H1 (cell line): ENCODE results near the gene RANBP6. TPM values are rescaled to one million over a fixed set of nuclear protein-coding genes. Genes with fewer than 3 reads are reported as not detected.
A peak's percentile ranks its signal among the peaks of the same experiment; 100 is the strongest.

ENCODE experiments used
- CTCF ChIA-PET: fragments of 300-600 bp; sonication (Branson Sonifier 250); formaldehyde crosslinking; loops from one replicate; lab custom pipeline; 2021; ENCODE audit not compliant: partially characterized antibody; lab: Charles Lee
- POLR2A ChIA-PET: fragments of 300-600 bp; sonication (Branson Sonifier 250); formaldehyde crosslinking; loops from one replicate; lab custom pipeline; 2021; ENCODE audit warnings: inconsistent platforms; ENCODE audit not compliant: partially characterized antibody; lab: Charles Lee
- DNase-seq, 2 experiments: peaks; one replicate each; pipeline versions ENCODE4 v3.0.0 to v3.0.0-alpha.2; 2010 to 2022; ENCODE audit warnings: low spot score in 2 of 2, low read depth in 1 of 2, mixed read lengths in 1 of 2
- FAIRE-seq: peaks from 2 replicates; lab custom pipeline; 2011; peaks lifted over from hg19 to GRCh38; lab: Jason Lieb, UNC
- H2AFZ ChIP-seq: 2 replicates; pipeline ENCODE4 v1.8.1; 2012; ENCODE audit warnings: low read length, inconsistent platforms
- H2AK5ac ChIP-seq: 2 replicates; pipeline ENCODE4 v1.6.1; 2013; ENCODE audit warnings: low read depth, low read length
- H2BK120ac ChIP-seq: replicated peaks from 2 replicates; pipeline ENCODE3; 2013; ENCODE audit warnings: low read depth, low read length, inconsistent platforms
- H2BK12ac ChIP-seq: 2 replicates; pipeline ENCODE4 v1.6.1; 2013; ENCODE audit warnings: low read depth, low read length
- H2BK15ac ChIP-seq: 2 replicates; pipeline ENCODE4 v1.6.1; 2013; ENCODE audit warnings: low read length
- H2BK20ac ChIP-seq: 2 replicates; pipeline ENCODE4 v1.6.1; 2013; ENCODE audit warnings: low read length
- H2BK5ac ChIP-seq: 2 replicates; pipeline ENCODE4 v1.6.1; 2013; ENCODE audit warnings: low read depth, low read length
- H3K14ac ChIP-seq: 2 replicates; pipeline ENCODE4 v1.6.1; 2013; ENCODE audit warnings: inconsistent platforms; ENCODE audit not compliant: insufficient read length
- H3K18ac ChIP-seq: 2 replicates; pipeline ENCODE4 v1.6.1; 2013; ENCODE audit warnings: low read length; ENCODE audit errors: extremely low read depth
- H3K23ac ChIP-seq: 2 replicates; pipeline ENCODE4 v1.6.1; 2013; ENCODE audit warnings: inconsistent platforms; ENCODE audit not compliant: insufficient read length
- H3K23me2 ChIP-seq: 2 replicates; pipeline ENCODE4 v1.6.1; 2013; ENCODE audit warnings: low read depth, low read length
- H3K27ac ChIP-seq: 2 replicates; pipeline ENCODE4 v1.6.1; 2011; ENCODE audit warnings: low read depth, low read length, inconsistent platforms
- H3K27me3 ChIP-seq, 4 experiments: replicated peaks in 1 of 4; 1 replicate in 1 of 4; 2 replicates in 3 of 4; pipeline versions ENCODE4 v1.6.1 to v1.8.1; 2011 to 2013; ENCODE audit warnings: low read length in 3 of 4, mild to moderate bottlenecking in 3 of 4, inconsistent platforms in 2 of 4, mixed read lengths in 2 of 4, moderate library complexity in 1 of 4; ENCODE audit not compliant: control insufficient read depth in 3 of 4, insufficient read depth in 3 of 4; ENCODE audit errors: extremely low read depth in 1 of 4
- H3K36me3 ChIP-seq, 4 experiments: 2 replicates each; pipeline versions ENCODE4 v1.6.1 to v1.8.1; 2011 to 2013; ENCODE audit warnings: mild to moderate bottlenecking in 4 of 4, low read length in 3 of 4, moderate library complexity in 2 of 4, control low read depth in 1 of 4, inconsistent platforms in 1 of 4; ENCODE audit not compliant: insufficient read depth in 4 of 4, control insufficient read depth in 2 of 4
- H3K4ac ChIP-seq: replicated peaks from 2 replicates; pipeline ENCODE3; 2013; ENCODE audit warnings: low read length, low read depth, mixed read lengths, inconsistent platforms; ENCODE audit not compliant: insufficient read length
- H3K4me1 ChIP-seq, 4 experiments: replicated peaks in 1 of 4; 1 replicate in 1 of 4; 2 replicates in 3 of 4; pipeline versions ENCODE4 v1.6.1 to v1.8.1; 2011 to 2013; ENCODE audit warnings: low read length in 3 of 4, inconsistent platforms in 2 of 4, mixed read lengths in 1 of 4; ENCODE audit not compliant: insufficient read depth in 4 of 4, control insufficient read depth in 3 of 4
- H3K4me2 ChIP-seq, 2 experiments: 2 replicates each; pipeline versions ENCODE4 v1.6.1 to v1.8.1; 2011 to 2013; ENCODE audit warnings: low read depth in 2 of 2, low read length in 2 of 2, control low read depth in 1 of 2, inconsistent platforms in 1 of 2, mild to moderate bottlenecking in 1 of 2; ENCODE audit not compliant: insufficient read depth in 1 of 2
- H3K4me3 ChIP-seq, 4 experiments: fragments of 200-600, 300-600 bp in 1 of 4; sonication (generic), shearing (Covaris generic), sonication (Bioruptor Twin) in 1 of 4; 2 replicates each; pipeline versions ENCODE4 v1.5.1 to v1.8.1; 2011 to 2016; ENCODE audit warnings: low read length in 4 of 4, low read depth in 3 of 4, control low read depth in 2 of 4, inconsistent platforms in 2 of 4, mild to moderate bottlenecking in 2 of 4, mixed read lengths in 1 of 4, moderate library complexity in 1 of 4; ENCODE audit not compliant: insufficient read depth in 2 of 4; ENCODE audit errors: extremely low read depth in 1 of 4
- H3K56ac ChIP-seq: replicated peaks from 2 replicates; pipeline ENCODE3; 2013; ENCODE audit warnings: low read depth, mild to moderate bottlenecking, mixed read lengths, low read length, inconsistent platforms; ENCODE audit not compliant: insufficient read length
- H3K79me1 ChIP-seq: 2 replicates; pipeline ENCODE4 v1.6.1; 2013; ENCODE audit warnings: low read depth, low read length, control low read depth
- H3K79me2 ChIP-seq, 2 experiments: 2 replicates each; pipeline versions ENCODE4 v1.6.1 to v1.8.1; 2012 to 2013; ENCODE audit warnings: low read length in 2 of 2, mild to moderate bottlenecking in 2 of 2, inconsistent platforms in 1 of 2; ENCODE audit not compliant: insufficient read depth in 2 of 2, control insufficient read depth in 1 of 2
- H3K9ac ChIP-seq, 4 experiments: replicated peaks in 1 of 4; 1 replicate in 1 of 4; 2 replicates in 3 of 4; pipeline versions ENCODE4 v1.6.1 to v1.8.1; 2011 to 2013; ENCODE audit warnings: low read depth in 3 of 4, low read length in 3 of 4, control low read depth in 2 of 4, mild to moderate bottlenecking in 2 of 4, moderate library complexity in 2 of 4, inconsistent platforms in 1 of 4; ENCODE audit errors: extremely low read depth in 1 of 4
- H3K9me3 ChIP-seq, 2 experiments: 2 replicates each; pipeline versions ENCODE4 v1.6.1 to v1.8.1; 2012 to 2013; ENCODE audit warnings: mild to moderate bottlenecking in 2 of 2, moderate library complexity in 2 of 2, control low read depth in 1 of 2, inconsistent platforms in 1 of 2, low read depth in 1 of 2, low read length in 1 of 2, mixed read lengths in 1 of 2; ENCODE audit not compliant: insufficient read depth in 2 of 2
- H4K20me1 ChIP-seq, 2 experiments: replicated peaks in 1 of 2; 2 replicates each; pipeline versions ENCODE3 to v1.8.1; 2011 to 2013; ENCODE audit warnings: inconsistent platforms in 2 of 2, low read length in 2 of 2, mild to moderate bottlenecking in 1 of 2; ENCODE audit not compliant: insufficient read depth in 2 of 2, control insufficient read depth in 1 of 2
- H4K5ac ChIP-seq: 2 replicates; pipeline ENCODE4 v1.6.1; 2013; ENCODE audit warnings: low read length, low read depth, mixed read lengths, inconsistent platforms; ENCODE audit not compliant: insufficient read length
- H4K8ac ChIP-seq: 2 replicates; pipeline ENCODE4 v1.8.0; 2013; ENCODE audit warnings: mild to moderate bottlenecking, moderate library complexity, low read length, inconsistent platforms; ENCODE audit not compliant: insufficient read depth; ENCODE audit errors: extremely low read depth
- H4K91ac ChIP-seq: replicated peaks from 2 replicates; pipeline ENCODE3; 2013; ENCODE audit warnings: low read length, mixed read lengths, inconsistent platforms; ENCODE audit not compliant: insufficient read length
- E2F6 ChIP-seq: IDR thresholded peaks from 2 replicates; pipeline ENCODE4 v1.6.1; 2012; ENCODE audit warnings: inconsistent platforms
- HDAC2 ChIP-seq, 2 experiments: fragments of 300-600 bp in 1 of 2; sonication (generic) in 1 of 2; IDR thresholded peaks; 2 replicates each; pipeline ENCODE4 v1.6.1; 2011 to 2012; ENCODE audit warnings: low read depth in 2 of 2, low read length in 2 of 2, mild to moderate bottlenecking in 2 of 2, moderate library complexity in 2 of 2, borderline replicate concordance in 1 of 2, inconsistent platforms in 1 of 2
- HDAC6 ChIP-seq: IDR thresholded peaks from one replicate; pipeline ENCODE4 v1.7.1; 2012; ENCODE audit warnings: low read depth, mild to moderate bottlenecking, inconsistent platforms, low read length, moderate library complexity
- KDM5A ChIP-seq: fragments of 200-600 bp; IDR thresholded peaks from 2 replicates; pipeline ENCODE4 v1.7.1; 2012; ENCODE audit warnings: mild to moderate bottlenecking, low read length, inconsistent platforms, mixed read lengths
- POLR2A ChIP-seq, 2 experiments: IDR thresholded peaks; 1 replicate in 1 of 2; 2 replicates in 1 of 2; pipeline ENCODE4 v1.6.1; 2011; ENCODE audit warnings: low read depth in 2 of 2, low read length in 2 of 2, mild to moderate bottlenecking in 2 of 2; ENCODE audit errors: control extremely low read depth in 1 of 2
- RNF2 ChIP-seq: fragments of 200-900, 300-1000 bp; sonication (generic); IDR thresholded peaks from 2 replicates; pipeline ENCODE4 v1.7.1; 2016; ENCODE audit warnings: borderline replicate concordance, low read depth, mild to moderate bottlenecking, antibody characterized with exemption, low read length; ENCODE audit not compliant: poor library complexity, severe bottlenecking; ENCODE audit errors: missing control alignments
- WGBS, 2 experiments: shearing (Covaris generic) in 1 of 2; methylation state at CpG; one replicate each; pipeline versions ENCODE4 v1.1.6 to v1.1.7; 2013 to 2015; ENCODE audit warnings: low lambda C conversion rate in 2 of 2, mixed read lengths in 2 of 2, inconsistent platforms in 1 of 2, low coverage in 1 of 2, missing lambda C conversion rate in 1 of 2; ENCODE audit not compliant: insufficient replicate concordance in 2 of 2, insufficient coverage in 1 of 2, insufficient read length in 1 of 2; ENCODE audit errors: extremely low coverage in 1 of 2, missing lambda C conversion rate in 1 of 2; 5-methylcytosine and 5-hydroxymethylcytosine counted together
- polyA plus RNA-seq, 7 experiments: library from polyadenylated mRNA; depleted of rRNA in 3 of 7; stranded (reverse) in 5 of 7; unstranded in 2 of 7; fragments of >200 nt in 5 of 7; fragments of 200-250 nt in 2 of 7; gene quantifications; 1 replicate in 5 of 7; 2 replicates in 1 of 7; 4 replicates in 1 of 7; pipeline versions ENCODE4 v1.2.1 to v1.2.3, GENCODE V29; 2011 to 2013; ENCODE audit warnings: missing spikeins in 2 of 7, mixed read lengths in 2 of 7
- total RNA-seq: library from RNA; stranded (reverse); fragmentation: NEBNext Ultra II Directional; extraction: Animal tissue kit (Norgen Biotek cat#: 25700); gene quantifications from 2 replicates; pipeline ENCODE4 v1.2.1, GENCODE V29; 2021

Gene RANBP6
- total and polyA plus RNA-seq, 2 of the 8 experiments (the other 6 are each of a cell fraction or from before 2014, with no cell fraction given): 5.7 to 18.8 TPM

- H3K18ac ChIP-seq: no peak overlapping the region
- peak overlapping the region; percentile 94 for H3K27ac ChIP-seq
- H3K27me3 ChIP-seq: no peaks in the 10 kb centered on the region
- H2BK12ac ChIP-seq: peak overlapping the region; percentile 55; the same call in 1 of the 2 replicates
- H3K14ac ChIP-seq: no peak overlapping the region
- TF ChIP-seq HDAC6 (no peak), HDAC2 (IDR thresholded peaks at IDR 0.05; ENCODE audit: borderline replicate concordance in 1 of 2, low read depth in 2 of 2, low read length in 2 of 2) (no peak), POLR2A (IDR thresholded peaks at IDR 0.05; ENCODE audit: control extremely low read depth in 1 of 2, low read depth in 2 of 2, low read length in 2 of 2) (no peak), E2F6 (no peak), KDM5A (no peak), RNF2 (no peak)
- H2BK120ac ChIP-seq: no peak overlapping the region
- no peak overlapping the region for H3K56ac ChIP-seq
- H2BK5ac ChIP-seq: peak overlapping the region; percentile 77; the same call in 1 of the 2 replicates
- ChIA-PET CTCF (interaction anchor here (0.9 to 1.4 kb wide), 3 partner anchors 10 to 145 kb away, joined by 4 to 9 read pairs (median 4); no protein-coding TSS in a partner anchor), POLR2A (interaction anchor here (1.0 to 1.9 kb wide), 2 partner anchors 8 to 18 kb away, joined by 3 to 19 read pairs; no protein-coding TSS in a partner anchor)
- peaks cover 0 to 7% (median 5%) of the 10 kb centered on the region in 4 experiments; a peak in 3 of 7 replicates for H3K4me1 ChIP-seq
- peaks cover 5% of the 10 kb centered on the region for H3K79me1 ChIP-seq
- peak overlapping the region; percentile 84 to 88 for H3K4me2 ChIP-seq
- H3K79me2 ChIP-seq: peaks cover 16 to 54% of the 10 kb centered on the region in 2 experiments
- H3K23me2 ChIP-seq: peaks cover 6% of the 10 kb centered on the region
- no peak overlapping the region for H4K5ac ChIP-seq
- peaks cover 0 to 2% of the 10 kb centered on the region in 2 experiments for H4K20me1 ChIP-seq
- no peak overlapping the region for H4K91ac ChIP-seq
- H4K8ac ChIP-seq: no peak overlapping the region
- DNase-seq: no peak
- H3K23ac ChIP-seq: no peak overlapping the region
- no peak for FAIRE-seq
- WGBS, 2 experiments: 50% methylated on average over 9 of the region's 9 CpGs; no CpG with 5 or more reads in 1 of the 2 experiments
- H3K36me3 ChIP-seq: peaks cover 3 to 23% (median 10%) of the 10 kb centered on the region in 4 experiments; a peak in 6 of 8 replicates
- peak overlapping the region; percentile 88 to 97 (median 92) for H3K4me3 ChIP-seq
- H2BK15ac ChIP-seq: no peak overlapping the region
- no peak overlapping the region for H3K4ac ChIP-seq
- no peaks in the 10 kb centered on the region for H3K9me3 ChIP-seq
- H2AK5ac ChIP-seq: no peak overlapping the region
- H3K9ac ChIP-seq: peak overlapping the region; percentile 91 to 98 (median 95)
- peak overlapping the region; percentile 96 for H2AFZ ChIP-seq
- H2BK20ac ChIP-seq: no peak overlapping the region
These were observed 654 bp downstream of the RANBP6 start for GRCh38 chr9:6014670-6015270.
